NOMO-1 (cell line): ENCODE data around the gene PCP4.
"Not testable (repeated sequence)": the region's sequence is repeated elsewhere in the genome, so short reads cannot be mapped to it uniquely, and the experiment has no call there.

Experiments used
- DNase-seq, 2 experiments: peaks; one replicate each; lab custom pipeline; 2025; ENCODE audit not compliant: unreplicated experiment in 2 of 2; lab: John Stamatoyannopoulos, UW

The PCP4 gene

DNA sequence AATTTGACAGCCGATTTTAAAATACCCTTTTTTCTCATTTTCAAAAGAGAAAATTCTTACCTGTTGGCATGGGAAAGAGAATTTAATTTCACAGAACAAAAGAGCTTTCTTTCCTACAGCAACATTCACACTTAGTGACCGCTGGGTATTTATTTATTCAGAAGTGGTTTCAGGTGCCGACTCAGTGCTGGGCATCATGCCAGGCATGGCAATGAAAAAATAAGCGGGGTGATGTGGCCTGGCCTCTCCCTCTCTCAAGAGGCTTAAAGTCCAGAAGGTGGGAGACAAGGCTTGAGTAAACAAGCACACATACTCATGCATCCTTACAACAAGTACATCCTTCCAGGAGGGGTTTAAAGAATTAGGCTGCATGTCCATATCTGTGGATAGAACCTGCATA is 4.1 kb upstream of the PCP4 start:
- DNase-seq, result no peak

DNA sequence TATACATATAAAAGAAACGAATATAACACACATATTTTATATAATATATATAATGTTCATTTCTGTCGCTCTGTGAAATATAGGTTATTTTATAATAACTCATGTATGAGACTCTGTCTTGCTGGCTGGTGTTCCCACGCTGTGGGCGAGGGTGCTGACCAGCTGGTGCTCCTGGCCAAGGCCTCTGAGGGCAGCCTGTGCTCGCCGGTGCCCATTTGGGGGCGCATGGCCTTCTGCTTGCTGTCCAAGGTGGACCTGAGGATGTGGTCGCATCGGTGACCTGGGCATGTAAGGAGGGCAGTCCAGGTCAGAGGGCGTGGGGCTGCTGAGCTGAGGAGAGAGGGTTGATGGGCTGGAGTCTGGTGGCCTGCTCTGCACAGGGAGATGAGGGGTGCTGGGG is 1.1 kb upstream of the PCP4 start:
- DNase-seq, result no peak

DNA sequence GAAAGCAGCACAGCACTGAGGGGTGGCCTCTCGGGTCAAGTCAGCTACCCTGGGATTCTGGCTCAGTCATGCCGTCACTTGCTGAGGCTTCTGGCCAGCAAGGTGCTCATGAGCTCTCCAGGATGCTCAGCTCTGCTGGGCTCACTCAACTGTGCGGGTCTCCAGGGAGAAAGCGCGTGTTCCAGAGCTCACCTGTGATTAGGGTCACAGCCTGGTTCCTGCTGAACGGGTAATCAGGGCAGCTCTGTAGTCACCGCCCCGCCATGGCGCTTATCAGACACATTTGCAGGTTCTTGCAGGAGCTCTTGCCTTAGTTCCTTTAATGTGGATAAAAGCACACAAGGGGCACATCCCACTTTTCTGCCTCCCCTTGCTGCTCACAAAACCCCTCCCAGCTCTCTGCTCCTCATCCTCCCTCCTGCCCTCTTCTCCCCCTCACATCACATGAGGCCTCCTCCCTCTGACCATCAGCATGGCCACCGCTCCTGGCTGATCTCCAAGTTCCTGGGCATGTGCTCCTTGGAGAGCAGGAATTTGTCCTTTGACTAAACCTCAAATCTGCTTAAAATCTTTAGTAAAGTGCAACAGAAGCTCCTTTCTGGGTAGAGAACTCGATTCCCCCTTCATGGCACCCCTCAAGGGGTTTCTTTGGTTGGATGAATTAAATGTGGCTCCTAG is 2.0 kb downstream of the PCP4 start:
- no peak for DNase-seq

DNA sequence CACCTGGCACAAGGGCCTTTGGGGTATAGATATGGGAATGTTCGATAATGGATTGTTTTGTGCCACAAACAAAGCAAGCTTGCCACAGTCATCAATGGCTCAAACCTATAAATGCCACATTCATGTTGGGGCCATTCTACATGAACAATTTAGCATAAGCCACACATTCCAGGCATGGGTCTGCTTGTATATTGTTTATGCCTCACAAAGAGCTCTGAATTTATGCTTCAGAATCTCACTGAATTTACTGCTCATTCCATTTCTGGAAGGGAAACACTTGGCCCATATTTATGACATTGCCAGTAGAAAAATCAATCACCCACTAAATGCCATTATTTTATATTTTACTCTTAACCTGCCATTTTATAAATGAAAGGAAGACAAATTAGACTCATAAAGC is 6.4 kb downstream of the PCP4 start:
- DNase-seq, result no peak

DNA sequence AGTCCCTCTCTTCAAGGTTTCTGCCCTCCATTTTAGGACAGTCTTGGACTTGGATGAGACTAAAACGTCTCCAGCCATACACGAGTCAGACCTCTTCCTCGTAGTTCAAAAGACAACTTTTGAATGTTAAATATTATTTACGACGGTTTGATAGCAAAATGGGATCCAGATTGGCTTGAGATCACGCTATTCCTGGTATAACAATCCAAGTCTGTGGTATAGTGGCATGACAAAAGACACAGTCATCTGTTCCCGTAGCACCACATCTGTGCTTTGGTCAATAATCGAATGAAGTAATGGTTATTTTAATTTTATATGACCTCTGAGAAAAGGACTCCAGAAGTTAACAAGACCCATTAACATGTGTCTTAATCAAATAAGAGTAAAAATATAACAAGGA is 7.0 kb downstream of the PCP4 start:
- DNase-seq, result no peak

DNA sequence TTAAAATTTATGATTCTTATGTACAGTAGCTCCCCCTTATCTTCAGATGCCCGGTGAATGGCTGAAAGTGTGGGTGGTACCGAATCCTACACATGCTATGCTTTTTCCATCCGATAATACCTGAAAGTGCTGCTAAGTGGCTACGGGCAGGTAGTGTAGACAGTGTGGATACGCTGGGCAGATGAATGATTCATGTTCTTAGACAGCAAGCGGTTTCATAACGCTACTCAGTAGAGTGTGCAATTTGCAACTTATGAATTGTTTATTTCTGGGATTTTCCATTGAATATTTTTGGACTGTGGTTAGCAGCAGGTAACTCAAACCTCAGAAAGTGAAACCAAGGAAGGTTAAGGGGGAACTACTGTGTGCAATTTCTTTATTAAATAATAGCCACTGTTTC is 7.5 kb downstream of the PCP4 start:
- DNase-seq, result no peak

- DNase-seq, result no peak
Observed at GRCh38 chr21:39881661-39882060, 14.4 kb downstream of the PCP4 start.

DNA sequence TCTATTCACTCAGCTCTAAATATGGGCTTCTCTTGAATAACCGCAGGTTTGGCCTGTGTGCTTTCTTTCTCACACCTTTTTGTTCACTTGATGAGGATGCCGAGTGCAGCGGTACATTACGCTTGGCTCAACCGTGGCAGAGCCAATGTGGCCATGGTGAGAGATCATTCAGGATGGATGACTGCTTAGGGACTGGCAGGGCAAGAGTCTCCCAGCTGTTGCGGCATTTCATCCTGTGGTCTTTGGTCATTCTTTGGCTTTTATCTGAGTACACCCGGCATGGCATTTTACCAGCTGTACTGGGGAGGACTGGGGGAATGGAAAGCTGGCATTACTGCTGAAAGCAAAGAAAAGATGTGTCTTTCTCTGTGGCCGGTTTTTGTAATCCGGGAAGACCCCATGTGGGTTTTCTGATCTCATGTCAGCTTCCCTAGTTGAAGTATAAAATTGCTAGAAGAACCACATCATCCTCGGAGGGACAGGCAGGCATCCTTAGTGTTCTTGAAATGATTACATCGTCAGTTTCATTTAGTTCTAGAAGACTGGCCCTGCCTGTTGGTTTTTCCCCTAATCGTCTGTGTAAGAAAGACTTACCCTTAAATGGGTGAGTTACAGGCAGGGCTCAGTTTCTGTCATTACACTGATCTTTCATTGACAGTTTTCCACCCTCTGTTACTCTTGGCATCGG is 15.1 kb downstream of the PCP4 start:
- no peak for DNase-seq

GRCh38 chr21:39882839-39883195 is 15.6 kb downstream of the PCP4 start:
- DNase-seq, result no peak

GRCh38 chr21:39885119-39885848 is 18.0 kb downstream of the PCP4 start:
- no peak for DNase-seq

DNA sequence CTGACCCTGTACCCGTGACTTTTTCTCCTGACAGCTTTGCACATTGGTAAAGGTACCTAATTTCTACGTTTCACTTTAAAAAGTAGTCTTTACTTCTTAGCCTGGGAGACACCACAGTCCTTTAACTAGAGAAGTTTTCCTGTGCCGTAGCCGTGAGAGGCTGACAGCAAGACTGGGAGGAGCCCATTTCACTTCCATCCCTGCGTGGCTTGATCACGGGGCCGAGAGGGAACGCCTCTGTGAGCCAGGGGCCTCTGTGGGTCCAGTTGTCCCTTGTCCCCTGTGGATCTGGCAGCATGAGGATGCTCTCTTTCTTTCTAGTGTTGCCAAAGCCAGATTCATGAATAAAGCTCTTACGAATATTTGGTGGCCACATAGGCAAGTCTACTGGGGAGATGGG is 21.6 kb downstream of the PCP4 start:
- DNase-seq, result no peak

- no peak for DNase-seq
Observed at GRCh38 chr21:39891111-39891510, 23.9 kb downstream of the PCP4 start.

DNA sequence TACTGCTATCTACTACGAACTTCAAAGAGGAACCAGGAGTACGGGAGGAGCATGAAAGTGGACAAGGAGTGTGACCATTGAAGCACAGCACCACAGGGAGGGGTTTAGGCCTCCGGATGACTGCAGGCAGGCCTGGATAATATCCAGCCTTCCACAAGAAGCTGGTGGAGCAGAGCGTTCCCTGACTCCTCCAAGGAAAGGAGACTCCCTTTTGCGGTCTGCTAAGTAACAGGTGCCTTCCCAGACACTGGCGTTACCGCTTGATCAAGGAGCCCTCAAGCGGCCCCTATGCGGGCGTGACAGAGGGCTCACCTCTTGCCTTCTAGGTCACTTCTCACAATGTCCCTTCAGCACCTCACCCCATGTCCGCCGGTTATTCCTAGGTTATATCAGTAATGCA is 24.6 kb downstream of the PCP4 start:
- not testable (repeated sequence) for DNase-seq

DNA sequence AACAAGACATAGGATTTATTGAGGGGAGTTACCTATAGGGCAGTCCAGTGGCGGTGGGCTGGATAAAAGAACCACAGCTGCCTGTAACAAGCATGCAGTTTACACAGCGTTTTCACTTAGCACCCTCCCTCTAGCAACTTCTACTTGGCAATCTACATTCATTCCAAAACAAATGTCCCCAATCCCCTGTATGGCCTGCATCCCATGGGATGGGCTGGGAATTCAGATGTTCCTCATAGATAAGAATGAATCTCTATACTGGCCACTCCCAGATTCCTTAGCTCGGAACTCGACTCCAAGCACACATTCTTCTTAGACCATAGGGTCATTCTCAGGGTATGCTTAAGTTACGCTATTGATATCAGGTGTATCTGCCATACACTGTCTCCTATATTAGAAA is 33.3 kb downstream of the PCP4 start:
- no peak for DNase-seq

- no peak for DNase-seq
Observed at GRCh38 chr21:39900911-39901310, 33.7 kb downstream of the PCP4 start.

GRCh38 chr21:39902986-39903385 is 35.7 kb downstream of the PCP4 start:
- DNase-seq, result no peak

DNA sequence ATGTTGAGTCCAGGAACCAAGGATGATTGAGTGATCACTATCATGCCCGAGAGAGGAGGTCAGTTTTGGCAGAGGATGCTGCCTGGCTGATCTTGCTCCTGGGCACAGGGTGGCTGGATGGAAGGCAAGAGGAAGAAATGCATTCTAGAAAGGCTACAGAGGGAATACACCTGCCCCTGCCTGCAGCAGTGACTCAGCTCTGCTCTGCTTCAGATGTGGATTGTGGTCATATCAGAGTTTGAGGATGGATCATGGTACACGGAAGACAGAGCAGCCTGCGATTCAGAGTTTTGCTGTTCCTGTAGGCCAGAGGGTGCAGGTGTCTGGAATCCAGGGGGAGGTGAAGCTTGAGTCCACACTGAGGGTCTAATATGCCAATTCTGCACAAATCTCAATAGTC is 37.2 kb downstream of the PCP4 start:
- DNase-seq, result no peak

- DNase-seq, result no peak
Observed at GRCh38 chr21:39908265-39908923, 41.2 kb downstream of the PCP4 start.

- DNase-seq, result no peak
Observed at GRCh38 chr21:39911286-39912199, 44.3 kb downstream of the PCP4 start.

- DNase-seq, result no peak
Observed at GRCh38 chr21:39913706-39914305, 46.6 kb downstream of the PCP4 start.
